HG03039 (cell line): ENCODE data around the gene VASN.

Experiments
- ATAC-seq: cut with Tn5 transposase; IDR thresholded peaks from one replicate; pipeline ENCODE4 v1.9.1; 2021; ENCODE audit warnings: mild to moderate bottlenecking, moderate library complexity; ENCODE audit not compliant: unreplicated experiment

Gene VASN

GRCh38 chr16:4401094-4401501, 29.4 kb downstream of the VASN start:
- ATAC-seq, result no peak

DNA sequence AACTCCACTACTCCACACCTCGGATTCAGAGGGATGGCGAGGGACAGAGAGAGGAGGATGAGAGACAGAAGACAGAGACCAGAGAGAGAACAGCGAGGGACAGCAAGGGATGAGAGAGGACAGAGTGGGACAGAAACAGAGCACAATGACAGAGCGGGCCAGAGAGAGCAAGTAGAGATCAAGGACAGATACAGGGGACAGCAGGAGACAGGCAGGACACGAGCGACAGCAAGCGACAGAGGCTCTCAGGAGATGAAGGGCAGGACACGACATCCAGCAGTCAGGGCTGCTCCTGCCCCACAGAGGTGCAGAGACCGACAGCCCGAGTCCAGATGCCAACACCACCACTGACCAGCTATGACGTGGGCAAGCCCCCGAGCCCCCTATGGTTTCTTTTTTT, 29.9 kb downstream of the VASN start:
- no peak for ATAC-seq

DNA sequence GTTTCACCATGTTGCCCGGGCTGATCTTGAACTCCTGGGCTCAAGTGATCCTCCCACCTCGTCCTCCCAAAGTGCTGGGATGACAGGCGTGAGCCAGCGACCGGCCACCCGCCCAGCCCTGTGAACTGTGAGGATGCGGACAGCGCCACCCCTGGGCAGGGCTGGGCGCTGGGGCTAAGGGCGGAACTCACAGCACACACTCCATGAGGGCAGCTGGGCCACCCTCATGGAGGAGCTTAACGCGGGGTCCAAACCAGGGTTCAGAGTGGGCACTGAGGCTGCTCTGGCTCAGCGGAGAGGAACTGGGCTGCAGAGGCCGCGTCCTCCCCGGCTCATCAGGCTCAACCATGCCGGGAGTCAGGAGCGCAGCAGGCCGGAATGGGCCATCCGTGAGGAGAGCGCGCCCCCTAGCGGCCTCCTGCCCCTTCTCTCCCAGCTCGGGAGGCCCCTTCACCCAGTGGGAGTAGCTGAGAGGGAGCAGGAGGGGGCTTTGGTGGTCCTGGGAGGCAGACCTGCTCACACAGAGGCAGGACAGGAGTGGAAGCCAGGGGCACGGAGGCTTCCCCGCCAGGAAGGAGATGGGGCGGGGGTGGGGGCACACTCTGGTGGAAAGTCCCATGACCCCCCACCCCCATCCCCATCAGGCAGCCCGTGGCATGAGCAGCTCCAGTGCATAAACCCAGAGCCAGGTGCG, 30.9 kb downstream of the VASN start:
- no peak for ATAC-seq

GRCh38 chr16:4403133-4403949, 31.7 kb downstream of the VASN start:
- no peak for ATAC-seq

DNA sequence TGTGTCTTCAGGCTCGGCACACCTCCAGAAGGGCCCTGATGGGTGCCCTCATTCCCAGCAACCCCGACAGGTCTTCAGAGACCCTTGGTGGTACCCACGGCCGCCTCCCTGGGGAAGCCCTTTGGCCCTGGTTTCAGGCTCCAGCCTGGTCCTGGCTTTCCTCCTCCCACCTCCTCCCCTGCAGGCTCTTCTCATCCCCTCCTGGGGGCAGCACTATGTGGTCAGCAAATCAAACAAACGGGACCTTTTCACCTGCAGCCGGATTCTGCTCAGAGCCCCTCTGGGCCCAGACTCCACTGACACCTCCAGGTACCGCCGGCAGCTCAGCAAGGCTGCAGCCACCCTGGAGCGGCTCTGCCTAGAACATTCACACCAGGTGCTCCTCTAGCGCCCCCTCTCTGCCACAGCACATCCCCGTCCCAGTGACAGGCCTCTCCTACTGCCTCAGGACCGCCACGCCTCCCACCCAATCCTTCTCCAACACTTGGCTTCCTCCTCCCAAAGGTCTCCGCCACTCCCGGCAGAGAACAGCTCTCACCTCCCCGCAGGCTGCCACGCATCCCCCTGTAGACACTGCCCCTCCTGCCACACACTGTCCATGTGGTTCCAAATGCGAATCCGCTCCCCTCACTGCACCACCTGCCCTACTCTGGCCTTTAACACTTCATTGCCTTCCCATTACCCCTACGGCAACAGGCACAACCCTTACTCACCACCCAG, 32.8 kb downstream of the VASN start:
- ATAC-seq, result no peak

DNA sequence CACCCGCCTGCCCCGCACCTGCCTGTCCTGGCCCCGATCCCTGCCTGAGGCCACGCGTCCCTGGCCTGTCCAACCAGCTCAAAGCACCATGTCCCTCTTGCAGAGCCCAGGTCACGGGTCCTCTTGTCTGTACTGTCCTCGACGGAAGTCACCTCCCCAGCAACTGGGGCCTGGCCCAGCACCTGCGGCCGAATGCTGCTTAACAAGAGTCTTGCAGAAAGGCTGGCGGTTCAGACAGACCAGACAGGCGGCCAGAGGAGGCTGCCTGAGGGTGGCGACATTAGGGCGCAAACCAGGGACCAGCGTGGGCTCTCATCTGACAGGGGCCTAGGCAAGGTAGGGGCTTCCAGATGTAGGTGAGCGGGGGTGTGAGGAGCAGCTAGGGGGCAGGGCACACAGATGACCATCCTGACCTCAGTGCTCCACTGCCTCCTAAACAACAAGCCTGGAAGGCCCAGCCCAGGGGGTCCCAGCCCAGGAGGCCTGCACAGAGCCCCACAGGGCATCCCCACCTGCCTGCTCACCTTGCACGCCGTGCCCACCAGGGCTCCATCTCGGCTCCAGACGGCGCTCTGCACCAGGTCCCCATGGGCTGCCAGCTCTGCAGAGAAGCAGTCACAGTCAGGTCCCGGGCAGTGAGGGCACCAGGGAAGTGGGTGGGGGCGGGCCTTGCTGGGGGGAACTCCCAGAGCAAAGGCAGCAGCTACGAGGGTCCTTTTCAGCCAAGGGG, 33.5 kb downstream of the VASN start:
- no peak for ATAC-seq

DNA sequence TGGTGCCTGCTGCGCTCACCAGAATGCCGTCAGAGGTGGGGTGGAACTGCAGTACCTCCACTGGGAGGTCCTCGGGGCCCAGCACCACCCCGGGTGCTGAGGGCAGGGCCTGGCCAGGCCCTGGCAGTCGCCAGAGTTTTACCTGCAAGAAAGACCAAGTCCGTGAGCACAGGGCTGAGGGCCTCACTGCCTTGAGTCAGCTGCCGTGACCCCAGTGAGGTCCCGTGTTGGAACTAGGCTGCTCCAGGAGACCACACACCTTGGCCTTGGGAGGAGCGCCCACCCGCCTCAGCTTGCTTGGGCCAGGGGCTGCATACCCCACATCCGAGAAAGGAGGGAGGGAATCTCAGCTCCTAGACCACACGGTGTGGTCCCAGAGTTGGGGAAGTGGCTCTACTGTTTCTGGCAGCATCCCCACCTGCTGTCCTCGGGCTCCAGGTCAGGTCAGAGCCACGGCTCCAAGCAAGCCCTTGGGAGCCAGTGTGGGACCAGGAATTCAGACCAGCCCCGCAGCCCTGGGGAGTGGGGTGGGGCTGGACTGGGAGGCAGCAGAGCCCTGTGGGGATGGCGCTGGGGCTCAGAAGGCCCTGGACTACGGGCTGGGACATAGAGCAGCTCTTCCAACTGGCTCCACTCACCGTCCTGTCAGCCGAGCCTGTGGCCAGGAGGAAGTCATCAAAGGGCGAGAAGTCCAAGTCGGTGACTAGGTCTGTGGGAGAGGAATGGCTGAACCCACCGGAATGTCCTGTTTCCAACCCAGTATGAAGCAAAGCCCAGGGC, 36.1 kb downstream of the VASN start:
- ATAC-seq, result no peak

GRCh38 chr16:4408323-4408690, 36.7 kb downstream of the VASN start:
- no peak for ATAC-seq

DNA sequence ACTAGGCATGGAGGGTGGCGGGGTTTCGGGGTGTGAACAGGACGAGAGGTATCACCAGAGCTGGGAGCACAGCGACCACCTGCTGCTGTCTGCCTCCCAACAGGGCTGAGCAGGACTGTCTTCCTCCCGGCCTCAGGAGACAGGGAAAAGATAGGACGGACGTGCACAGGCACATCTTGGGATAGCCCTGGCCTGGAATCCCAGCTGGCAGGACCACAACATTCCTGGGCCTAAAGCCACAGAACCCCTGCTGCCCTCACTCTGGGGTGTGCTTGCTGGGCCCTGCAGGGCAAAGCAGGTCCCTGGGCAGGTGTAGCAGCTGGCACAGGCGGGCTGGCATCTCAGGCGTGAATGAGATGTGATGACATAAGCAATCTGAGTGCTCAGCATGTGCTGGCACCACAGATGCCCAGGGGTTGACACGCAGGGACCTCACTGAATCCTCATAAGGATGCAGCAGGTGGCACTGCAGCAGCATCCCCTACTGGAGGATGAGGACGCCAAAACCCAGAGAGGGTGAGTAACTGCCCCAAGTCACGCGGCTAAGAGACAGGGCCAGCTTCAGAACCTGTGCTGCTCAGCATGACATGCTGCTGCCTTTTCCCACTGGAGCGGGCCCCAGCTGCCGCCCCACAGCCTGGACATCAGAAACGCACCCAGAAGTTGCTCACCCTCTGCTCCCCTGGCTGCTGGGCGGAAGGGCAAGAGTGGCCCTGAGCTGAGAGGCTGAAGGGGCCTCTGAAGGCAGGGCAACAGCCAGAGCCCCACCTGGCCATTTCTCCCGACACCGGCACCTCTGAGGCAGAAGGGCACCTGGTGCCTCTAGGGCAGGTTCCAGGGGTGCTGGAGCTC, 37.7 kb downstream of the VASN start:
- no peak for ATAC-seq

DNA sequence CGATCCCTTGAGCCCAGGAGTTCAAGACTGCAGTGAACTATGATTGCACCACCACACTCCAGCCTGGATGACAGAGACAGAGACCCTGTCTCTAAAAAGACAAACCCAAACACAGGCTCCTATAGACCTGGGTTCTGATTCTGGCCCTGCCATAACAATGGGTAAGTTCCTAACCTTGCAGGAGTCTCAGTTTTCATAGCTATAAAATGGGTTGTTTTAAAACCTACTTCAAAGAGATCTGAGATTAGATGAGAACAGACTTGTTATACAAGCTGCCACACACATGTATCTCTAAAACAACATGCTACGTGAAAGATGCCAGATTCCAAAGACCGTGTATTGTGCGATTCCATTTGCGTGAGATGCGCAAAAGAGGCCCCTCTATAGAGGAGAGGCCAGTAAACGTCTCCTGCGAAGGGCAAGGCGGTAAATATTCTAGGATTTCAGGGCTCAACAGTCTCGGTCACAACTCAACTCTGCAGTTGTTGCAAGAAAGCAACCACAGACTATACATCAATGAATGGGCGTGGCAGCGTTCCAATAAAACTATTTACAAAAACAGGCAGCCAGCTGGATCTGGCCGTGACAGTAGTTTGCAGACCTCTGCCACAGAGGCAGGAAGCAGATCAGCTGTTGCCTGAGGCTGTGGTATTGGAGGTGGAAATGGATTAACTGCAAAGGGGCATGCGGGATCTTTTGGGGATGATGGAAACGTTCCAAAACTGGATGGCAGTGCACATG, 38.9 kb downstream of the VASN start:
- ATAC-seq, result no peak

GRCh38 chr16:4411684-4412083, 40.0 kb downstream of the VASN start:
- ATAC-seq, result no peak

DNA sequence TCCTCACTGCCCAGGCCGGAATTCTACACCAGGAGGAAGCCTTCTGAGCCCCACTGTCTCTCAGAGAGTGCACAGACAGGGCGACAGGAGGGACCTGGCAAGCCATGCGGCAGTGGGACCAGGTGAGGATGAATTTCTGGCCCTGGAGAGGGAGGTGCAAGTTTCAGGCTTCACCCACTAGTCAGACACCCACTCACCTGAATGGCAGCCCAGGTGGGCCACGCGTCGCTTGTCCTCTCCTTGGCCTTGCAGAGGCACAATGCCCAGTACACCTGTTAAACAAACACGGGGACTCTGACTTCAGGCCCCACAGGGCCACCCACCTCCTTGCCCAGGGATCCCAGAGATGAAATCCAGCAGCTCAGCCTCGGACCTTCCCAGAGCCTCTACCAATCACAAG, 40.5 kb downstream of the VASN start:
- no peak for ATAC-seq

- no peak for ATAC-seq
Measured at GRCh38 chr16:4412854-4413253, 41.2 kb downstream of the VASN start.

DNA sequence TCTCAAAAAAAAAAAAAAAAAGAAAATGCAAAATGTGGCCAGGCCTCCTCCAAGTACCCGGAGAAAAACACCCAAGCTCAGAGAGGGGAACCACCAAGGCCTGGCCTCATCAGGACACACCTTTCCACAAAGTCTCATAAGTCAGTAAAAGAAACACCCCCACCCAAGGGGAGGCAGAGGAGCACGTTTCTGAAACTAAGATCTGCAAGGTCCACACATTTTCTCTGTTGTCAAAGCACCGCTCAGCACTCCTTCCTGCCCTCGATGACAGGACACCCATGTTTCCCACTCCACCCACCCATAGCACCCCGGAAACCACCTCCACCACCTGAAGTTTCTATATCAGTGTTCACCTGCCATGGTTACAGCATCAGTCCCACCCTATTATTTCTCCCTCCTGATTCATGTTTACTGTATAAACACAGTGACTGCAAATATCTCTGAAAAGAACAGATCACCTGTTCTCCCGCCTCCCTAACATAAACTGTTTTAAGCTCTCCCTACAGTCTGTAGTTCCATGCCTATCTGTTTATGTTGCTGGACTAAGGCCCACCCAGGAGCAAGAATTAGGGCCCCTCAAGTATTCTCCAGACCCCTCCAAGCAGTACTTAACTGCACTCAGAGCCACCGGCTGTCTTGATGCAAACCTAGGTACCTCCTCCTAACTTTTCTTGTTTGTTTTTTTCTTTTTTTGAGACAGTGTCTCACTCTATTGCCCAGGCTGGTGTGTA, 42.7 kb downstream of the VASN start:
- peak; percentile 44 for ATAC-seq

GRCh38 chr16:4415538-4416199, 44.0 kb downstream of the VASN start:
- ATAC-seq, result peak; percentile 7

DNA sequence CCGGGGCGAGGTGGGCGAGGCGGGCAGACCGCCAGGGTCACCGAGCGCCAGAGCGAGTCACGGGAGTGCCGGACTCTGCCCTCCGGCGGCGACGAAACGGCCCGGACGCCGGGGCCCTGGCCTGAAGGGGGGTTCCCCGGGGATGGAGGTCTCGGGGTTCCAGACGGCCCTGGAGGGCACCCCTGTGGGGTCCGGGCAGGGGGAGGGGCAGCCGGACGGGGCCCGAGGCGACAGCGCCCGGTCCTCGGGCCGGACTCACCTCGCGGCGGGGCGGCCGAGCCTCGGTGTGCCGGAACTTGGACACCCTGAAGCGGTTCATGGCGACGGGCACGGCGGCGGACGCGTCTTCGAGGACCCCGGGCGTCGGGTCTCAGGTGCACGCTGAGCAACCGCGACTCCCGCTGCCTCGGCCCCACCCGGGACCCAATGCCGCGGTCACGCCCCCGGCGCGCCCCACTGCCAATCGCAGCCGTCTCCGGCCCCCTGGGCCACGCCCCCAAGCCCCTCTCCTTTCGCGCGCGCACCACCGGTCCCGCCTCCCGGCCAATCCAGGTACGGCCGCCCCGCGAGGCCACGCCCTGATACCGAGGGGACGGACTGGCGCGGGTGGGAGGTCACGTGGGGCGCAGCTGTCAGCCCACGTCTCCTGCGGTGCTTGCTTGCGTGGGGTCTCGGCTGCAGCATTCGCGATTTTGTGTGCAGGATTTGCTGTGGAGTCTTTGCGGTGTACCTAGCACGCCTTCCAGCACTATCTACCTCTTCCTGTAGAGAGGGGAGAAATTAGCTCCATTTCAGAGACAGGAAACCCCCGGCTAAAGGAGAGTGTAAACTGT, 44.8 kb downstream of the VASN start, which contains the start of gene CORO7:
TSS of gene CORO7 (minus strand) at position 397 of the 833 bp plus-strand sequence. CDS start at position 319, 78 bp downstream.
- peak; percentile 61 for ATAC-seq
